Uterus (tissue), 4 donors: ENCODE measurements around the gene NCOA3. TPM values are rescaled to one million over a fixed set of nuclear protein-coding genes. Genes with fewer than 3 reads are reported as not detected.

ENCODE experiments used
- DNase-seq, 2 donors: peaks; one replicate each; pipeline ENCODE4 v3.0.0-alpha.2; 2019 to 2020
- H3K27ac ChIP-seq, 2 donors: fragments of 200-600 bp; sonication (generic); 1 replicate in 1 of 2; 2 replicates in 1 of 2; pipeline ENCODE4 v1.5.1; 2016 to 2018
- H3K27me3 ChIP-seq, 2 donors: fragments of 200-600 bp; sonication (generic); one replicate each; pipeline ENCODE4 v1.5.1; 2018 to 2019; ENCODE audit warnings: control low read depth in 1 of 2
- H3K36me3 ChIP-seq, 2 donors: fragments of 200-600 bp; sonication (generic); one replicate each; pipeline ENCODE4 v1.5.1; 2019; ENCODE audit warnings: control low read depth in 1 of 2
- H3K4me1 ChIP-seq, 2 donors: fragments of 200-600 bp; sonication (generic); one replicate each; pipeline ENCODE4 v1.5.1; 2018 to 2019; ENCODE audit warnings: control low read depth in 1 of 2
- H3K4me3 ChIP-seq, 2 donors: fragments of 200-600 bp; sonication (generic); 1 replicate in 1 of 2; 2 replicates in 1 of 2; pipeline ENCODE4 v1.5.1; 2018 to 2019; ENCODE audit warnings: mild to moderate bottlenecking in 1 of 2
- H3K9me3 ChIP-seq, 2 donors: fragments of 200-600 bp; sonication (generic); one replicate each; pipeline ENCODE4 v1.5.1; 2019; ENCODE audit warnings: control low read depth in 1 of 2
- CTCF ChIP-seq, 4 experiments: fragments of 200-600 bp in 2 of 4; fragments of 450-650 bp in 2 of 4; sonication (generic) in 2 of 4; IDR thresholded peaks; one replicate each; pipeline ENCODE4 v1.5.1; 2016 to 2019; ENCODE audit warnings: antibody characterized with exemption in 4 of 4, mild to moderate bottlenecking in 2 of 4, moderate library complexity in 1 of 4
- POLR2A ChIP-seq, 2 donors: fragments of 450-650 bp; IDR thresholded peaks; one replicate each; pipeline ENCODE4 v1.6.1; 2016; ENCODE audit warnings: antibody characterized with exemption in 2 of 2, mild to moderate bottlenecking in 1 of 2, moderate library complexity in 1 of 2
- intact Hi-C: fragments of 100-400 bp; cut with DNase I; formaldehyde crosslinking; loops from one replicate; pipeline ENCODE4 v1.15.1; 2023; ENCODE audit warnings: low total_unique reads
- total RNA-seq, 4 donors: library from RNA; depleted of rRNA in 3 of 4; stranded (reverse); fragments of >200 nt in 3 of 4; gene quantifications; one replicate each; pipeline versions ENCODE4 v1.1.0 to v1.2.4, GENCODE V29; 2014 to 2023
- donor health status: DM: yes; HTN: yes; CAD: no.

The NCOA3 gene
- total RNA-seq, 4 donors from 2014 or later, result 27.9 to 59.2 (median 44.2) TPM

GRCh38 chr20:47484303-47484702, 17.4 kb upstream of the NCOA3 start:
- Histone ChIP-seq H3K27ac (no peak overlapping the region), H3K9me3 (no peaks in the 10 kb centered on the region), H3K4me1 (no peaks in the 10 kb centered on the region), H3K27me3 (no peaks in the 10 kb centered on the region), H3K4me3 (no peak overlapping the region), H3K36me3 (no peaks in the 10 kb centered on the region)
- no peak for DNase-seq
- TF ChIP-seq CTCF (IDR thresholded peaks at IDR 0.05), result no peak
- no peak for TF ChIP-seq POLR2A (IDR thresholded peaks at IDR 0.05)
- intact Hi-C loops, result no loop called here

GRCh38 chr20:47487175-47487917, 14.3 kb upstream of the NCOA3 start:
- Histone ChIP-seq H3K9me3 (no peaks in the 10 kb centered on the region), H3K4me1 (no peaks in the 10 kb centered on the region), H3K27me3 (no peaks in the 10 kb centered on the region), H3K27ac (no peak overlapping the region), H3K4me3 (no peak overlapping the region), H3K36me3 (no peaks in the 10 kb centered on the region)
- intact Hi-C loops, result no loop called here
- no peak for DNase-seq
- no peak for TF ChIP-seq POLR2A (IDR thresholded peaks at IDR 0.05)
- TF ChIP-seq CTCF (IDR thresholded peaks at IDR 0.05), result no peak

- Histone ChIP-seq H3K4me1 (no peaks in the 10 kb centered on the region), H3K27me3 (no peaks in the 10 kb centered on the region), H3K36me3 (no peaks in the 10 kb centered on the region), H3K27ac (no peak overlapping the region), H3K9me3 (no peaks in the 10 kb centered on the region), H3K4me3 (no peak overlapping the region)
- DNase-seq, result no peak
- TF ChIP-seq POLR2A (IDR thresholded peaks at IDR 0.05) (no peak), CTCF (IDR thresholded peaks at IDR 0.05) (no peak)
- intact Hi-C loops, result no loop called here
Measured at GRCh38 chr20:47489448-47489872, 12.2 kb upstream of the NCOA3 start.

GRCh38 chr20:47490795-47491194, 10.9 kb upstream of the NCOA3 start:
- Histone ChIP-seq H3K4me3 (no peak overlapping the region), H3K27ac (no peak overlapping the region), H3K36me3 (no peaks in the 10 kb centered on the region), H3K4me1 (no peaks in the 10 kb centered on the region), H3K27me3 (no peaks in the 10 kb centered on the region), H3K9me3 (no peaks in the 10 kb centered on the region)
- intact Hi-C loops, result no loop called here
- no peak for TF ChIP-seq CTCF (IDR thresholded peaks at IDR 0.05)
- TF ChIP-seq POLR2A (IDR thresholded peaks at IDR 0.05), result no peak
- no peak for DNase-seq

- Histone ChIP-seq H3K27me3 (no peaks in the 10 kb centered on the region), H3K4me1 (no peaks in the 10 kb centered on the region), H3K36me3 (no peaks in the 10 kb centered on the region), H3K4me3 (no peak overlapping the region), H3K9me3 (no peaks in the 10 kb centered on the region), H3K27ac (peak overlapping the region; percentile 58 to 82)
- TF ChIP-seq POLR2A (IDR thresholded peaks at IDR 0.05) (no peak), CTCF (IDR thresholded peaks at IDR 0.05) (no peak)
- intact Hi-C loops, result no loop called here
- no peak for DNase-seq
Measured at GRCh38 chr20:47492284-47492683, 9.4 kb upstream of the NCOA3 start.
